H1 (cell line): ENCODE results near the gene GALNT6. TPM values are rescaled to one million over a fixed set of nuclear protein-coding genes. Genes with fewer than 3 reads are reported as not detected.

Source experiments
- SAP30 ChIP-seq: fragments of 300-600 bp; sonication (generic); IDR thresholded peaks from 2 replicates; pipeline ENCODE4 v1.7.1; 2012; ENCODE audit warnings: low read length, moderate library complexity, mild to moderate bottlenecking, inconsistent platforms; ENCODE audit not compliant: insufficient read depth, insufficient replicate concordance
- SRF ChIP-seq: IDR thresholded peaks from 2 replicates; pipeline ENCODE4 v1.6.1; 2011; ENCODE audit warnings: mild to moderate bottlenecking, low read depth, low read length, moderate library complexity
- TAF7 ChIP-seq: optimal IDR thresholded peaks from 2 replicates; pipeline ENCODE3; 2011; ENCODE audit warnings: low read depth, mild to moderate bottlenecking, inconsistent platforms, low read length, moderate library complexity, borderline replicate concordance
- YY1 ChIP-seq: IDR thresholded peaks from 2 replicates; pipeline ENCODE4 v1.6.1; 2011; ENCODE audit warnings: low read depth, mild to moderate bottlenecking, low read length
- polyA plus RNA-seq, 7 experiments: library from polyadenylated mRNA; depleted of rRNA in 3 of 7; stranded (reverse) in 5 of 7; unstranded in 2 of 7; fragments of >200 nt in 5 of 7; fragments of 200-250 nt in 2 of 7; gene quantifications; 1 replicate in 5 of 7; 2 replicates in 1 of 7; 4 replicates in 1 of 7; pipeline versions ENCODE4 v1.2.1 to v1.2.3, GENCODE V29; 2011 to 2013; ENCODE audit warnings: missing spikeins in 2 of 7, mixed read lengths in 2 of 7
- total RNA-seq: library from RNA; stranded (reverse); fragmentation: NEBNext Ultra II Directional; extraction: Animal tissue kit (Norgen Biotek cat#: 25700); gene quantifications from 2 replicates; pipeline ENCODE4 v1.2.1, GENCODE V29; 2021
- TF ChIP-seq, protein P1 (sequence below): fragments of 300-600 bp; sonication (generic); IDR thresholded peaks from 2 replicates; pipeline ENCODE4 v1.7.1; 2012; ENCODE audit warnings: low read length, moderate library complexity, mild to moderate bottlenecking, inconsistent platforms; ENCODE audit not compliant: insufficient replicate concordance
- TF ChIP-seq, protein P2 (sequence below): IDR thresholded peaks from 2 replicates; pipeline ENCODE4 v1.6.1; 2012; ENCODE audit warnings: inconsistent platforms

The GALNT6 gene
- total and polyA plus RNA-seq, 2 of the 8 experiments (the other 6 are each of a cell fraction or from before 2014, with no cell fraction given), result 5.8 to 10.7 TPM

DNA sequence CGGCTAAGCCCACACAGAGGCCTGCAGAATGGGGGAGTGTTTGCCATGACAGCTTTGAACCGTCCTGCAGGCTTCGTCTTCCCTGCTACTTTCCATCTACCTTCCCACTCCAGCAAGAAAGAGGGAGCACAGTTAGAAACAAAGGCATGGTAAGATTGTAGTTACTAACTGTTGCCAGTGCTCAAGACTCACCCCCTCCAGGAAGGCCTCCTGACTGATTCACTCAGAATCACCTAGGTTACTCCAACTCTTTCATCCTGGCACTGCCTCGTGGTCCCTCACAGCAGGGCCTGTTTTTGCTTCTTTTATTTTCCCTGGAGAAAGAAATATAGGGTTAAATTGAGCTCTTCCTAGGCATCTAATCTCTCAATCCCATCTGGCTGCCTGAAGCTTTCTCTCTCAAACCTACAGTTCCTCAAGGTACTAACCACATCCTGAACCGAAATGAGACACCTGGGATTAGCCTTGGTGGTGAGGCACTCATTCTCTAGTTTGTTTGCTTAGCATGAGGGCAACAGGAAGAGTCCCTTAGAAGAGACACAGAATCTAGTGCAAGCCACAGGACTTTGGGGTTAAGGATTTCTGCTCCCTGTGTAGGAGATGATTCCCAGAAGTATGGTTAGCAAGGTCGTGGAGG lies 7.8 kb downstream of the GALNT6 start (continued):
- TF ChIP-seq, protein P1, sequence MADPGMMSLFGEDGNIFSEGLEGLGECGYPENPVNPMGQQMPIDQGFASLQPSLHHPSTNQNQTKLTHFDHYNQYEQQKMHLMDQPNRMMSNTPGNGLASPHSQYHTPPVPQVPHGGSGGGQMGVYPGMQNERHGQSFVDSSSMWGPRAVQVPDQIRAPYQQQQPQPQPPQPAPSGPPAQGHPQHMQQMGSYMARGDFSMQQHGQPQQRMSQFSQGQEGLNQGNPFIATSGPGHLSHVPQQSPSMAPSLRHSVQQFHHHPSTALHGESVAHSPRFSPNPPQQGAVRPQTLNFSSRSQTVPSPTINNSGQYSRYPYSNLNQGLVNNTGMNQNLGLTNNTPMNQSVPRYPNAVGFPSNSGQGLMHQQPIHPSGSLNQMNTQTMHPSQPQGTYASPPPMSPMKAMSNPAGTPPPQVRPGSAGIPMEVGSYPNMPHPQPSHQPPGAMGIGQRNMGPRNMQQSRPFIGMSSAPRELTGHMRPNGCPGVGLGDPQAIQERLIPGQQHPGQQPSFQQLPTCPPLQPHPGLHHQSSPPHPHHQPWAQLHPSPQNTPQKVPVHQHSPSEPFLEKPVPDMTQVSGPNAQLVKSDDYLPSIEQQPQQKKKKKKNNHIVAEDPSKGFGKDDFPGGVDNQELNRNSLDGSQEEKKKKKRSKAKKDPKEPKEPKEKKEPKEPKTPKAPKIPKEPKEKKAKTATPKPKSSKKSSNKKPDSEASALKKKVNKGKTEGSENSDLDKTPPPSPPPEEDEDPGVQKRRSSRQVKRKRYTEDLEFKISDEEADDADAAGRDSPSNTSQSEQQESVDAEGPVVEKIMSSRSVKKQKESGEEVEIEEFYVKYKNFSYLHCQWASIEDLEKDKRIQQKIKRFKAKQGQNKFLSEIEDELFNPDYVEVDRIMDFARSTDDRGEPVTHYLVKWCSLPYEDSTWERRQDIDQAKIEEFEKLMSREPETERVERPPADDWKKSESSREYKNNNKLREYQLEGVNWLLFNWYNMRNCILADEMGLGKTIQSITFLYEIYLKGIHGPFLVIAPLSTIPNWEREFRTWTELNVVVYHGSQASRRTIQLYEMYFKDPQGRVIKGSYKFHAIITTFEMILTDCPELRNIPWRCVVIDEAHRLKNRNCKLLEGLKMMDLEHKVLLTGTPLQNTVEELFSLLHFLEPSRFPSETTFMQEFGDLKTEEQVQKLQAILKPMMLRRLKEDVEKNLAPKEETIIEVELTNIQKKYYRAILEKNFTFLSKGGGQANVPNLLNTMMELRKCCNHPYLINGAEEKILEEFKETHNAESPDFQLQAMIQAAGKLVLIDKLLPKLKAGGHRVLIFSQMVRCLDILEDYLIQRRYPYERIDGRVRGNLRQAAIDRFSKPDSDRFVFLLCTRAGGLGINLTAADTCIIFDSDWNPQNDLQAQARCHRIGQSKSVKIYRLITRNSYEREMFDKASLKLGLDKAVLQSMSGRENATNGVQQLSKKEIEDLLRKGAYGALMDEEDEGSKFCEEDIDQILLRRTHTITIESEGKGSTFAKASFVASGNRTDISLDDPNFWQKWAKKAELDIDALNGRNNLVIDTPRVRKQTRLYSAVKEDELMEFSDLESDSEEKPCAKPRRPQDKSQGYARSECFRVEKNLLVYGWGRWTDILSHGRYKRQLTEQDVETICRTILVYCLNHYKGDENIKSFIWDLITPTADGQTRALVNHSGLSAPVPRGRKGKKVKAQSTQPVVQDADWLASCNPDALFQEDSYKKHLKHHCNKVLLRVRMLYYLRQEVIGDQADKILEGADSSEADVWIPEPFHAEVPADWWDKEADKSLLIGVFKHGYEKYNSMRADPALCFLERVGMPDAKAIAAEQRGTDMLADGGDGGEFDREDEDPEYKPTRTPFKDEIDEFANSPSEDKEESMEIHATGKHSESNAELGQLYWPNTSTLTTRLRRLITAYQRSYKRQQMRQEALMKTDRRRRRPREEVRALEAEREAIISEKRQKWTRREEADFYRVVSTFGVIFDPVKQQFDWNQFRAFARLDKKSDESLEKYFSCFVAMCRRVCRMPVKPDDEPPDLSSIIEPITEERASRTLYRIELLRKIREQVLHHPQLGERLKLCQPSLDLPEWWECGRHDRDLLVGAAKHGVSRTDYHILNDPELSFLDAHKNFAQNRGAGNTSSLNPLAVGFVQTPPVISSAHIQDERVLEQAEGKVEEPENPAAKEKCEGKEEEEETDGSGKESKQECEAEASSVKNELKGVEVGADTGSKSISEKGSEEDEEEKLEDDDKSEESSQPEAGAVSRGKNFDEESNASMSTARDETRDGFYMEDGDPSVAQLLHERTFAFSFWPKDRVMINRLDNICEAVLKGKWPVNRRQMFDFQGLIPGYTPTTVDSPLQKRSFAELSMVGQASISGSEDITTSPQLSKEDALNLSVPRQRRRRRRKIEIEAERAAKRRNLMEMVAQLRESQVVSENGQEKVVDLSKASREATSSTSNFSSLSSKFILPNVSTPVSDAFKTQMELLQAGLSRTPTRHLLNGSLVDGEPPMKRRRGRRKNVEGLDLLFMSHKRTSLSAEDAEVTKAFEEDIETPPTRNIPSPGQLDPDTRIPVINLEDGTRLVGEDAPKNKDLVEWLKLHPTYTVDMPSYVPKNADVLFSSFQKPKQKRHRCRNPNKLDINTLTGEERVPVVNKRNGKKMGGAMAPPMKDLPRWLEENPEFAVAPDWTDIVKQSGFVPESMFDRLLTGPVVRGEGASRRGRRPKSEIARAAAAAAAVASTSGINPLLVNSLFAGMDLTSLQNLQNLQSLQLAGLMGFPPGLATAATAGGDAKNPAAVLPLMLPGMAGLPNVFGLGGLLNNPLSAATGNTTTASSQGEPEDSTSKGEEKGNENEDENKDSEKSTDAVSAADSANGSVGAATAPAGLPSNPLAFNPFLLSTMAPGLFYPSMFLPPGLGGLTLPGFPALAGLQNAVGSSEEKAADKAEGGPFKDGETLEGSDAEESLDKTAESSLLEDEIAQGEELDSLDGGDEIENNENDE, result no peak
- TF ChIP-seq YY1 (no peak), SRF (no peak), SAP30 (no peak), TAF7 (no peak)
- TF ChIP-seq, protein P2, sequence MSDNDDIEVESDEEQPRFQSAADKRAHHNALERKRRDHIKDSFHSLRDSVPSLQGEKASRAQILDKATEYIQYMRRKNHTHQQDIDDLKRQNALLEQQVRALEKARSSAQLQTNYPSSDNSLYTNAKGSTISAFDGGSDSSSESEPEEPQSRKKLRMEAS, result no peak
